GM18508 (cell line): ENCODE data around the gene GPR31.

Experiments
- ATAC-seq: cut with Tn5 transposase; IDR thresholded peaks from one replicate; pipeline ENCODE4 v1.9.1; 2021; ENCODE audit warnings: moderate number of reproducible peaks; ENCODE audit not compliant: insufficient read depth, unreplicated experiment

The GPR31 gene

DNA sequence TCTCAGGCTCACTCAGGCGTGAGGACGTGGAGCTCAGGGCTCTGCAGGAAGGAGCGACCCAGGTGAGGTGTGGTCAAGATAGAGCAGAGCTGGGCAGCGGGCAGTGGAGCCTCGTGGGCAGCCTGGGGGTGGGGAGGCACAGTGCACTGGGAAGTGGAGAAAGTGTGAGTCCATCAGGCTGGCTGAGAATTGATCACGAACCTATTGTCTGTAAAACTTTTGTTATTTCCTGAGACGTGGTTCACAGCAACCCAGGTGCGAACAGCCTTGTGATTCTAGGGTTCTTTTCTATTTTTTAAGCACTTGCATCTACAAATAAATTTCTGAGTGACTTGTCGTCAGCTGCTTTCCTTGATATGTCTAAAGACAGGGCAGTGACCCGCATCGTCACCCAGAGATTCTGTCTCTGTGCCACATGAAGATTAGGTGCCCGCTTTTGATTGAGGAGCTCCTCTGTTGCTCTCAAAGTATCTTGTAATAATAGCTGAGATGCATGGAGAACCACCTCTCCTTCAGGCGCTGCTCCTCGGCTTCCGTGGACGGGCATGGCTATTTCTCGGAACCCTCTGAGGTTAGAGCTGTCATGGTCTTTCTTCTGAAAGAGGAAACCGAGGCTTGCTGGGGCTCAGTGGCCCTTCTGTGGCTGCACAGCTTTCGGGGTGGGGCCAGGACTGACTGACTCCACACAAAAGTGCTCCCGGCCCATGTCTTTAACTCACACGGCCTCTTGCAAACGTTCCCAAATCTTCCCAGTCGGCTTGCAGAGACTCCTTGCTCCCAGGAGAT, 35.5 kb downstream of the GPR31 start:
- no peak for ATAC-seq

DNA sequence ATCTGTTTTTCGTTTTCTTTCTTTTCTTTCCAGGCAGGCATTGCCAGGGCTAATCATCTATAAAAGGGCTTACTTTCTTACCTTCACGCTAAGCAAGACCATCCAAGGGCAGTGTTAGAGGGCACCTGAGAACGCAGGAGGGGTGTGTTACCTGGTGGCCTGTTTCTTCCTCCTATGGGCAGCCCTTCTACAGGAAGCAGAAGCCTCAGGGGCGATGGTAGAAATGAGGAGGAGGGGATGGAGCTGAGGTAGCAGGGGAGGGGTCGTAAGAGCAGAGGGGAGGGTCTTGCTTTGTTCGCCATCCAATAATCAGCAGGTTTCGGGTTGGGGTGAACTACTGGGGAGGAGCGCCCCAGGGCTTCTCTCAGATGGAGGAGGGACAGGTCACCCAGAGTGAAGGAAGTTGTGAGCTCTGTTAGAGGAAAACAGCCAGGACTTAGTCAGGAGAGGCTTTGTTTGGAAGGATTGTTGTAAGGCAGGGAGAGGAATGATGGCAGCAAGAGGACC, 36.4 kb downstream of the GPR31 start:
- ATAC-seq = no peak

DNA sequence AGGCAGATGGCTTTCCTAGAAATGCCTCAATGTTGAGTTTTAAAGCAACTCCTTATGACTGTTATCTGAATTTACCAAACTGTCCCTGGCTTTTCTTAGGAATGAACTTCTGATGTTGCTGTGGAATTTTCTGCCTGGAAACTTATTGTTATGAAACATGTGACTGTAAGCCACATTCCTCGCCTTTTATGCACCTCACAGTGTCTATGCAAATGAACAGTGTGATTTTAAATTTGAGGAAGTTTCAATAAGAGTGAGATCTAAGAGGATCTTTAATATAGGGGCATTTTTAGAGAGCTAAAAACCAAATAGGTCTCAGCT, 37.2 kb downstream of the GPR31 start:
- ATAC-seq = no peak

DNA sequence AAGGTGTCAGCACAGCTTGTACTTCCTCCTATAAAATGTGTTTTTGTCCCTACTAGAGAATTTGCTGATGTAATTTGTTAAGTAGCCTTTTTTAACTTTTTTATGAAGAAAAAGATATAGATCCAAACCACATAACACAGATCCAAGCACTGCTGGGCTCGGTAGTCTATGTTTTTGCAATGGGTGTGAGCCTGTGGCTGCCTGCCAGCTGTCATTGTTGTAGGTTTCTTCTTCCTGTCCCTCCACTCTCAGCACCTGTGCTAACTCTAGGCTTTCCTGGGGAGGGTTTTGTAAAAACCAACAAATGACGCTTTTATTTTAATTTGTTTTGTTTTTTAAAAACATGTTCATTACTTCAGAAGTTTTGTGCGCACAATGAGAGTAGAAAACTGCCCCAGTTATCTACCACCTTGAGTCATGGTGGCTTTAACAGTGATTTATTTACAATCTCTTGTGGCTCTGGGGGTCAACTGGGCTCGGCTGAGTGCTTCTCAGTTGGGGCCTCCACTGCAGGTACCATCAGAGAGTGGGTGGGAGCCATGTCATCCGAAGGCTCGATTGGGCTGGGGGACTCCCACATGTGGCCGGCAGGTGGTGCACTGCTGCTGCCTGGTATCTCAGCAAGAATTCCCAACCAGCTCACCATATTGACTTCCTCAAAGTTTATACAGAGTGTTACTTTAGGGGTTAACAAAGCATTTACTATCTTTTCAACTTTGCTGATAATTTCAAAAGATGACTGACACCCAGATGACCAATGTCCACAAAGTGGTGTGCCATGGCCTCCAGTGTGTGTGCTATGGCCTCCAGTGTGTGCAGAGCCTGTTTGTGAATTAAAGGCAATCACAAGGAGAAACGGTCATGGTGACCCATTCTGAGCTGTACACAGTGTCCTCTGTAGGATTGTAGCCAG, 37.9 kb downstream of the GPR31 start:
- no peak for ATAC-seq

DNA sequence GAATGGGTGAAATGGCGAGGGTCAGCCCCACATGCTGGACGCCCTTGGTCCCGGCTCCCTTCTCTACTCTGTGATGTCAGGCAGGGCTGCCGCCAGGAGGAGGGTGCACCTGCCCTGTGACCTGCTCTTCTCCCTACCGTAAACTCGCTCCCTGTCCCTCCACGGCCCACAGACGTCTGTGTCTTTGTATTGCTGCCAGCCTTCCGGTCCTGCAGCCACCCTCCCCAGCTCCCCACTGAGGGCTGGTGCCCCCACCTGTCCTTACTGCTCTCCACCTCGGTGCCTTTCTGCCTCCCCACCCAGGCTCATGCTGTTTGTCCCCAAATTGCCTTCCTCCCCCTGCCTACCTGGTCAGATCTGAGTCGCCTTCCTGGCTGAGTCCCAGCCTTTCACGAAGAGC, 38.9 kb downstream of the GPR31 start:
- ATAC-seq = no peak

DNA sequence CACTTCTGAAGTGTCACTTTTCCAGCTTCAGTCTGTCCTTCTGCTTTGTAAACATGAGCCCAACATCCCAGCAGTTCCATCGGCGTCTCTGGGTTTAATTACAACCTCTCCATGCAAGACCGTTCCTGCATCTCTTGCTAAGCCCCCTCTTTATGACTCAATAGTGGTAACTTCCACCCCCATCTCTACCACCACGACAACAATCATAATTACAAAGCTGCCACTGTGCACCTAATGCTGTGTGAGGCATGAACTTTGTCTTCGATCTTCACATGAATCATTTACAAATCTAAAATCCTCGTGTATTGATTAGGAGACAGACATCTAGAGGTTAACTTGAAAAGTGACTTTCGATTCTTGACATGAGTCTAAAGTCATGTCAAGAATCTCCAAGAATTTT, 39.8 kb downstream of the GPR31 start:
- no peak for ATAC-seq

DNA sequence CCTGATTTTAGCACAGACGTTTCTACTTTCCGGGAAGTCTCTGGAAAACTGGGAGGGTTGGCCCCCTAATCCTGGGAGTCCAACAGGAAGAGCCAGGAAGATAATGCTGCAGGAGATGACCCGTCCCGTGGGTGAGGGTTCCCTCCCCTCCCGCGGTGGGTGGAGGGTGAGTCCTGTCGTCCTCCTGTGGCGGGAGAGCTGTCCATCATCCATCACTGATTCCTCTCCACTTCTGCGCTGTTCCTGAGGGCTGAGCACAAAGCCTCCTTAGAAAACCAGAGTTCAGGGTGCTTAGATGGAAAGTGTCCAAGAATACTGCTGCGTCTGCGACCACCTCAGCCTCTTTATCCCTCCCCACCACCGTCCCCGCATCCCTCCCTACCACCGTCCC, 40.9 kb downstream of the GPR31 start:
- ATAC-seq = no peak

DNA sequence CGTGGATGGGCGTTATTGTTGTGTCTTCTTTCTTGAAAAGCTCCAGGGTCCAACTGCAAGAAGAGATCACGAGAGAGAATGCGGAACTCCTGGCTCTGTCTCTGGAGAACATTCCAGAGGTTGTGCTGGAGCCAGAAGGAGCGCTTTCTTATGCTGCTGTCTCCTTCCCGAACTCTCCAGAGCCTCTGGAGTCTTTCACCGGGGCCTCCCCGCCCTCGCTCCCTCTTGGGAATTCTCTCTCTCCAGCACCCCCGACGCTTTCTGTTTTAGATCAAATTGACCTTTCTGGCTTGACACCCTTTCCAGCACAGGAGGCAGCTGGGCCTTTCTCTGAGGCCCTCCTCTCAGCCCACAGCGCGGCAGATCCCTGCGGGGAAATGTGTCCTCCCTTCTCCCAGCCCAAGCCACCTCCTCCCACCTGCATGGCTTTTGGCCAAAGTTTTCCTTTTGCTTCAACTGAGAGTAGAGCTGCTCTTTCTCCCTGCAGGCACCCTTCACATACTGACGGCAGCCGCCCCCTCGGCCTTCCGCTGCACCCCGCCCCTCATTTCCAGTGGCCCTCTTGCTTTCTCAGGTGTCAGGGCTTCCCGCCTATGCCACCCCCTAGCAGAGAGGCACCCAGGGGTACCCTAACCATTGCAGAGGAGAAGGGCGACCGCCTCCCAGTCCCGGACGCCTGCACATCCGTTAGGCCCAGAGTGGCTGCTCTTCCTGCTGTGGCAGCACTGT, 41.5 kb downstream of the GPR31 start:
- no peak for ATAC-seq

DNA sequence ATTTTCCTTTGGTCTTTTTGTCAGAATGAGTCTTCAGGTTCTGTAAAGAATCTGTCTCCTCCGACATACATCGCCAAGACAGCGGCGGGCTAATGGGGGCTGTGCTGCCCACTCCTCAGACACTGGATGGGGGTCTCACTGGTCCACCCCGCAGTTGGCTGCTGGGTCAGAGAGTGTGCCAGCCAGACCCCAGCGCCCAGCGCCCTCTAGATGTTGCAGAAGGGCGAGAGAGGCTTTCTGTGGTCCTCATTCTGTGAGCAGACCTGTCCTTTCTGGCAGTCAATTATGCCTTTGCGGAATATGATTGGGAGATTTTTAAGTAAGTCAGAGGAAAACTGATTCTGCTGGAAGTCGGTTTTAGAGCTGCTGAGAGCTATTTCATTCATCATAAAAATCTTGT, 42.7 kb downstream of the GPR31 start:
- ATAC-seq = no peak

DNA sequence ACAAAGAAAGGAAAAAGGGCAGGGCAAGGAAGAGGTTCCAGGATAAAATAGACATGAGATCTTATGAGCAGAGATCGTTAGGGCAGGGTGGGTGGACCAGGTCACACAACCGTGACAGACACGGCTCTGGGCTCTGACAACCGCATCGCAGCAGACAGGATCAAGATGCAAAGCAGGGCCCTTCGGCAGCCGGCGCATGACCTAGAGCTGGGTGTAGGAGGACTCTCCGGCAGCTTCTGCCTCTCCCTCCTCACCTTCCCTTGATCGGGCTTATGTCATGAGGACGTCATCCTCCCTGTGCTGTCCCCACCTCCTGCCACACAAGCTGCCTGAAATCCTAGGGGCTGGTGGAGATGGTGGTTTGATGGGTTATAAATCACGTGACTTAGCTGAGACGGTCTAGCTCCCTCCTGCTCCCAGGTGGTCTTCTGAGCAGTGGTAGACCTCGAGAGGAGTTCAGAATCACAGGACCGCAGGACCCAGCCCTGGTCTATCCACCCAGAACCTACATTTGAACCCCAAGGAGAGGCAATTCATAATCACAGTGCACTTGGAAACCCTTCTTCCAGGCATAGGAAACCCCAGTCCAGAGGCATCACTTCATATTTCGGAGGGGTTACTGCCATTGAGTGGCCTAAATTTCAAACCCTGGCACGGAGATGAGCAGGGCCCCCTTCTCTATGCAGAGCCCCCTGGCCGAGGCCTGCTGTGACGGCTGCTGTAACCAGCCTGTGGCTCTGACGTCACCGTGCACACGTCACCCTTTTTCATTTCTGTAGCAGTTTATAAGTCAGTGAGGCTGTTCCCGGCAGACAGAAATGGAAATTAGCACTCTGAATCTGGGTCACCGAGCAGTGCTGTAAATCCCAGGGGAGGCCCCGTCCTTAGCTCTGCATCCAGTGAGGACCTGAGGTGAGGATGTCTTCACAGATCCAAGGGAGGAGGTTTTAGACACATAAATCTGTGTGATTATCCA, 43.6 kb downstream of the GPR31 start:
- ATAC-seq = peak; percentile 80

DNA sequence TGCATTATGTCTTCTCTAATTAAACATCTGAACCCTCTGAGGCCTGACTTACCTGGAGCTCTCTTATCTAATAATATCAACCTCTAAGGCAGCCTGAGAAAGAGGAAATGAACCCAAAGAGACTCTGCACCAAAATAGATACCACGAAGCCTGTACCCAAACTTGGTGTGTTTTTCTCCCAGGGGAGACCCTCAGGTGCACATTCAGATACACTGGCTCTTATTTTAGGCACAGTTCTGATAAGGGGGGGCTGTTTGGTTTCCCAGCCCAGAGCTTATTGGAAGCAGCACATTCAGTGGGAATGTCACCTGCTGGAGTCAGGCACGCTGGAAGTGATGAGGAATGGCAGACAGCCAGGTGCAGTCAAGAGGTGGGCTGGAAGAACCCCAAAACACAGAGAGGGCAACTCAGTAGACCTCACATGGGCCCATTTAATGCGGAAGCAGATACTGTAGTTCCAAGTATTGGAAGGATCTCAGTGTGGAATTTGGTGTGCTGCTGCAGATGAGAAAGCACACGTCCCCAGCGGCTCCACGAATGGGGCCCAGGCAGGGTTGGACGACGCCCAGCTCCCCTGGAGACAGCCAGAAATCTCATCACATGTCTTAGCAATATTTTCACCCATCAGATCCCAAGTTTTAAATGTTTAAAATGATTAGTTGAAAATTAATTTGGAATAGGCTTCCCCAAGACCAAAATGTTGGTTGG, 44.6 kb downstream of the GPR31 start:
- ATAC-seq = peak; percentile 30

DNA sequence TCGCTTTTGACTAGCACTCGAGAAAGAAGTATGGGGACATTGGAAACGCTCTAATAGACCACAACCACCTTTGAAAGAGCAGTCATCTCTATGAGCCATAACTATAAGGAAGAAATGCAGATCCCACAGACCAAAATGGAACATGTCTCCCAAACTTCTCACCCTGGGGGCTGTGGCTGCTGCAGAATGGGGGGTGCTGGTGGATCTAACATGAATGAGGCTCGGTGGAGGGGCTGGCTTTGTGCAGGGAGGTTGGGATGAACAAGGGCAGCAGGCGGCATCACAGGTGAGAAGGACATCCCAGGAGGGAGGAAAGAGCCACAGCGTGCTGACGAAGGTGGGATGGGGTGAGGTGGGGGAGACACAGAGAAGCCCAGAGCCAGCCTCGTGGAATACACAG, 45.4 kb downstream of the GPR31 start:
- ATAC-seq = no peak

DNA sequence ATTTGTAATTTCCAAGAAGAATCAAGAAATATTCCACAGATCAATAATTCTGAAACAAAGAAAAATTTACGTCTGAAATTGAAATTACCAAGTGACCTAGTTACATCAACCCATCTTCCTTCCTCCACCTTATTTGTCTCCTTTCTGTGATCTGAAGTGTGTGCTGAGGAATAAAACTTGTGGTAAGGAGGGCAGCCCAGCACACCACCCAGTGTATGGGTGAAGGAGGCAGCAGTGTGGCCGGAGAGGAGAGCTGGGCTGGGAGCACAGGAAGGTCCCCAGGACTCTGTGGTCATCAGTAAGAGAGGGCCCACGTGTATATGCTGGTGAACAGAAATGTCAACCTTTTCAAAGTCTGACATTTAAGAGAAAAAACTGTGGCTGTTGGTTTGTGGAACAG, 46.2 kb downstream of the GPR31 start:
- no peak for ATAC-seq

DNA sequence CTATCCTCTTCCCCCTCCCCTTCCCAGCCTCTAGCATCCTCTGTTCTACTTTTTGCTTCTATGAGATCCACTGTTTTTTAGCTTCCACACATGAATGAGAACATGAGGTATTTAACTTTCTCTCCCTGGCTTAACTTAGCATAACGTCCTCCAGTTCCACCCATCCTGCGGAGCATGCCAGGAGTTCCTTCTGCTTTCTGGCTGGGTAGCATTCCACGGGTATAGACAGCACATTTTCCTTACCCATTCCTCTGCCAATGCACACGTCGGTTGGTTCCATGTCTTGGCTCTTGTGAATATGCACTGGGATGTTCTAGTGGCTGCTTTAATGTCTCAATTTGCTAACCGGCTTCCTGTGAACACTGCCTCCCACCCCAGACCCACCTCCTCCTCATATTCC, 48.1 kb downstream of the GPR31 start:
- no peak for ATAC-seq

DNA sequence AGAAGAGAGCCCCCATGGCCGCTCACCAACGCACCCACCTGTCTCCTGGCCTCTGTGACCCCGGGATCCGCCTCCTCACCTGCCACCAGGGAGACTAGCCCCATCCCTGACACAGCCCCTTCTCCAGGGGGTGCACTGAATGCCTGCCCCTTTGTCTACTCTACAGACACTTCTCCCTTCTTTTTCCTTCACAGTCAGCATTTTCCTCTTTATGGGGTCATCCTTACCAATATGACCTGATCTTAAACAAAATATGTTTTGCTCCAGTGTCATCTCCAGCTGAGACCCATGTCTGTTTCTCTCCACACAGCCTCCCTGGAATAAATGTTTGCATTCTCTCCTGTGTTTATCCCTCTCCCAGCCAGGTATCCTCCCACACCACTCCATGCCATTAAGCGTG, 49.5 kb downstream of the GPR31 start:
- no peak for ATAC-seq

DNA sequence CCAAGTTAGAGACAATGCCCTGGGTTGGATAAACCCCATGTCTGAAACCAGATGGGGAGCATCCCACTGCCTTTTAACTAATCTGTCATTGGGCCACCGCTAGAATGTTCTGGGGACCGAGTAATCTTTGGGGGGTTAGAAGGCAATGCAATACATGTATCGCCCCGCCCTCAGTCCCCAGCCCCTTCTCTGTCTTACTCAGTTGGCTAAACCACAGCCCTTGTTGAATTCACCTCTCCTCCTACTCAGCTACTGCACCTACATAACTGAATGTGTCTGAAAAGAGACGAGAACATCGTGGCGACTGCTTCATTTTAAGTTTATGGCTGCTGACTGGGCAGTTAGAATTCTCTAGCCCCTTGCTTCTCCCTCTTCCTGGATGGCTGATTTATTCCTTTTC, 50.0 kb downstream of the GPR31 start:
- ATAC-seq = no peak

DNA sequence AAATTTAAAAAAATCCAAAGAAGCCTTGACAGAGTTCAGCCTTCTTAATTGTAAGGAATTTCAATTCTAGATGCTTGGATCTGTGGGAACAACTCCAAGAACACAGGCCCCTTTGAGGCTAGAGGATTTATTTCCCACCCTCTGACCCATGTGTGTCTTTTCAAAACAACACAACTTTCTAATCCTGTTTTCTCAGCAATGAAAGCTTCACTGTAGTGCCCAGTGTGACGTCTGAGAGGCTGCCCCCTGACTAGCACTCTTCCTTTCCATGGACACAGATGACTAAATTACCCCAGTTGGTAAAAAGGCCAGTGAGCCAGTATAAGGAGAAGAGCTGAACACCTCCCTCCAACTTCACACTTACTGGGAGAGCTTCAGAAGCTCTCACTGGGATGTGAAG, 51.4 kb downstream of the GPR31 start:
- no peak for ATAC-seq
